CD4-positive, alpha-beta T cell treated with Interleukin-12 subunit alpha and Interleukin-12 subunit beta, for 1 hour (primary cell): Measurements from ENCODE around the gene GULP1.
A peak's percentile ranks its signal among the peaks of the same experiment; 100 is the strongest.

ENCODE experiments used
- DNase-seq: peaks from one replicate; pipeline ENCODE4 v3.0.0-alpha.2; 2020

Gene GULP1

GRCh38 chr2:188326669-188327301 lies 35.1 kb downstream of the GULP1 start:
- no peak for DNase-seq

GRCh38 chr2:188327518-188328213 lies 36.0 kb downstream of the GULP1 start:
- no peak for DNase-seq

- no peak for DNase-seq
Measured at GRCh38 chr2:188328419-188328818, 36.7 kb downstream of the GULP1 start.

- no peak for DNase-seq
Measured at GRCh38 chr2:188330316-188331053, 38.8 kb downstream of the GULP1 start.

GRCh38 chr2:188332619-188333018 lies 40.9 kb downstream of the GULP1 start:
- DNase-seq: no peak

- DNase-seq: no peak
Measured at GRCh38 chr2:188333751-188334524, 42.3 kb downstream of the GULP1 start.

DNA sequence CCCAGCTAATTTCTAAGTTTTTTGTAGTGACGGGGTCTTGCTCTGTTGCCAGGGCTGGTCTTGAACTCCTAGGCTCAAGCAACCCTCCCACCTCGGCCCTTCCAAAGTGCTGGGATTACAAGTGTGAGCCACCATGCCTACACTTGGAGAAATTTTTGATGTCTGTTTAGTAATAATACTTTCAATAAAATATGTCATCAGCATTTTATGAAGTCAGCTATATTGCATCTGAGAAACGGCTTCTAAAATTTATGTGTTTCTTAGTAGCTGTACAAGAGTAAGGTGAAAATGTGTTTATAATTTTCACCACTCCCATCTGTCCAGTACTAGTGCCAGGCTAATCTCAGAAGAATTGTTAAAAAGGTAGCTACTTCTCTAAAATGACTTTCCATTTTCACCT lies 46.8 kb downstream of the GULP1 start:
- DNase-seq: no peak

DNA sequence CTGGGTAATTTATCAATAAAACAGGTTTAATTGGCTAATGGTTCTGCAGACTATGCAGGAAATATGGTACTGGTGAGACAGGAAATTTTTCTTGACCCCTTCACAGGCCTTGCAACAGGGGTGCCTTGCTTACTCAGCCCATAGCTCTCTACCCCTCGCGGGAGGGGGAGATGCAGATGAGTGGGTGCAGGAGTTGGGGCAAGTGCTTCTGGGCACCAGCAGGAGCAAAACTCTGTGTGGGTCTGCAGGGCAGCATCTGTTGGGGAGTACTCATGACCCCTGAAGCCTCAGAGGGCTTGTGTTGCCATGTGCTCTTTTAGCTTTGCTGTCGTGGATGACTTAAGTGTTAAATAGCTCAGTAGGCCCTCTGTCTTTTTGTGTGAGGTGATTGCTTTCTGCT lies 48.6 kb downstream of the GULP1 start:
- DNase-seq: no peak

- no peak for DNase-seq
Measured at GRCh38 chr2:188345020-188345419, 53.3 kb downstream of the GULP1 start.

DNA sequence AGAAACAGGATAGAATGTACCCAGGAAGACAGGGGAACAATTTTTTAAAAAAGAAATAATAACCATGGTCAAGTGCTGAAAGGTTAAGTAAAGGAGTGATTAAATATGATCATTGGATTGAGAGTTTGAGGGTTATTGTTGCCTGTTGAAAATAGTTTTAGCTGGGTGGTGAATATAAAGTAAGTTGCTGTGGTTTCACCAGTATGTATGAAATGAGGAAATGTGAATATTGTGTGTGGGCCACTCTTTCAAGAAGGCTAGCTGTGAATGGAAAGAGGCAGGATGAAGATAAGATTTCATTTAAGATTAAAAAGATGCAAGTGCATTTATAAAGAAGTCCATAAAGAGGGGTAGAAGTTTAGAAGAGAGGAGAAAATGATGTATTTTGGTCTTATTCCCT lies 53.8 kb downstream of the GULP1 start:
- no peak for DNase-seq

DNA sequence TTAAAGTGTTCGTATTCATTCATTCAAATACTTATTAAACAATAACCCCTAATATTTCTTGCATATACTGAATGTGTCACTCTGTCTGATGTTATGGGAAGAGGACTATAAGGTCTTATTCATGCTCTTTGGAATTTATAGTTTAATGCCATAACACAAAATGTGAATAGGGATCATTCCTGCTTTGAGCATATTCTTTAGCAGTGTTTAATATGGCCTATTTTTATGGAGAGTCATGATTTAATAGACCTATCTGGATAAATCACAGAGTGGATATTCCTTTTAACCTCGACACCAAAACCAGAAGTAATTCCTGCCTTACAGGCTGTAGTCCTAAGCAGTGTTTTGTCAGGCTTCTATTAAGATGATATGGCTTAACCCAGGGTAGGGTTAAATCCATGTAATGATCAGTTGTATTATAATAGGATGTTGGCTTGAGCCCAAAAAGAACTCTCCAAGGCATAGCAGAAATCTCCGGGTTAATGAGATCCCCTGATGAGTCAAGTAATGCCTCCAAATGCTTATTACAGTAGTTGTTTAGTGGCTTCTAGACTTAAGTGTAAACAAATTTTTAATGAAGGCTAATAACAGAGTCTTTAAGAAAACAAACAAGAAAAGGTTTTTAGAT lies 54.3 kb downstream of the GULP1 start:
- no peak for DNase-seq

DNA sequence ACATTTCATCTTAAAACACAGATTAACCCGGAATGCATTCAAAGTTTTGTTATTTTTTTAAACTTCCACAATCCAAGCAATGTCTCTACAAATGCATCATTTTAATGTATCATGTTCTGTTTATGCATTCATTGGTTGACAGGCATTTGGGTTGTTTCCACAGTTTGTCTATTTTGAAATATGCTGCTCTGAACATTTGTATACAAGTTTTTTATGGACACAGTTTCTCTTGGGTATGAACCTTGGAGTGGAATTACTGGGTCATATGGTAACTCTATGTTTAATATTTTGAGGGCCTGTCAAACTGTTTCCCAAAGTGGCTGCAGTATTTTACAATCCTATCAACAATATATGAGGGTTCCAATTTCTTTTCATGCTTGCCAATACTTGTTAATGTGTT lies 57.3 kb downstream of the GULP1 start:
- no peak for DNase-seq

- DNase-seq: no peak
Measured at GRCh38 chr2:188353282-188353681, 61.6 kb downstream of the GULP1 start.

DNA sequence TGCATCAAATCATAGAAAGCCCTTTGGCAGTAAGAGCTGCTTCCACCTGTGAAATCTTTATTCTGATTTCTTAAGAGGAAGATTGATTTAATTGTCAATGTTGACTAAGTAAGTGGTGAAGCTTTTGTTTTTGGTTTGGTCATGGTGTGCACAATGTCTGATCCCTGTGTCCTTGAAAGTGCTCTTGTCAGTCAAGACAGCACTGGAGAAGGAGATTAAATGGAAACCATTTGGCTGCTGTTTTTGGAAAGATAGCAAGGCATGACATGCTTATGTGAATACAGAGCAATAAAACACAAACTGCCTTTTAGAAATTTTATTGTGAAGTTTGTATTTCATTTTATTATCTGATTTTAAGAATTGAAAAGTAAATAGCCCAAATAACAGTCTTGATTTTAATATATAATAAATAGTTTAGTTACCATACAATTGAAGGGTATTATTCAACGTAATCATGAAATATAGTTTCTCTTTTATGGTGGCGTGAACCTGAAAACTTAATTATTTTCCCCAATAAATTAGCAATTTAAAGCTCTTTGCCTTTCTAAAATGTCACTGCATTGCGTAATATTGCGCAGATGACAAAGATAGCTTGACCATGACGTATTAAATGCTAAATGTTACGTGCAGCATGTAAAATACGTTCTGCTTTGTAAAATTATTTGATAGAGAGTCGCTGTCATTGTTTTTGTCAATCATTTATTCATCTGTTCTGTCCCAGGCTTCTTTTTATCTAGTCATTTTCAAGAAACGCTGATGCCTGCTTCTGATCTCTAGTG lies 69.0 kb downstream of the GULP1 start:
- no peak for DNase-seq

- DNase-seq: no peak
Measured at GRCh38 chr2:188364033-188364630, 72.5 kb downstream of the GULP1 start.

DNA sequence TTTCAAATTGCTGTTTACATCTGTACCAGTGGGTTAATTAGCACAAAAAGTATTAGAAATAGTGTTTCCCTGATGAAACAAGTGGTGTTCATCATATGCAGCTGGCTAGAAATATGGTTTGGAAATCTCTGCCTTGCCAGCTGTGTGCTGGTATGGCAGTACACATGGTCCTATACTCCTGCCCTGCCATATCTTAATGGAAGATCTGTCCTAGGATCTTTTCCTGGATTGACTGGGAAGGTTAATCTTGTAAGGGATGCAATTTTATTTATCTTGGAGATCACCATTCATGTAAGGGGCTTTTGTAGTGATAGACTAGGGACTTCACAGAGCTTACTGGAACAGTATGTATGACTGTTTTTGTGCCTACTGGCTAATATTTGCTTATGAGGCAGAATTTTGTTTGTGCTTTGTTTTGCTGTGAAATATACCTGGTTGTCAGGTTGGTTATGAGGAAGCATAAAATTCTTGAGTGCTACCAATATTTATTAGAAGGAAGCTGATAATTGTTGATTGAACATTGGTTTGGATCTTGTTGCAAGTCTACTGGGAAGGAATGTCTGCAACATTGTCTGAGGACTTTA lies 73.5 kb downstream of the GULP1 start:
- no peak for DNase-seq

- no peak for DNase-seq
Measured at GRCh38 chr2:188367164-188367563, 75.5 kb downstream of the GULP1 start.

GRCh38 chr2:188369365-188369764 lies 77.7 kb downstream of the GULP1 start:
- DNase-seq: peak; percentile 2

GRCh38 chr2:188378371-188378950 lies 86.8 kb downstream of the GULP1 start:
- DNase-seq: no peak

DNA sequence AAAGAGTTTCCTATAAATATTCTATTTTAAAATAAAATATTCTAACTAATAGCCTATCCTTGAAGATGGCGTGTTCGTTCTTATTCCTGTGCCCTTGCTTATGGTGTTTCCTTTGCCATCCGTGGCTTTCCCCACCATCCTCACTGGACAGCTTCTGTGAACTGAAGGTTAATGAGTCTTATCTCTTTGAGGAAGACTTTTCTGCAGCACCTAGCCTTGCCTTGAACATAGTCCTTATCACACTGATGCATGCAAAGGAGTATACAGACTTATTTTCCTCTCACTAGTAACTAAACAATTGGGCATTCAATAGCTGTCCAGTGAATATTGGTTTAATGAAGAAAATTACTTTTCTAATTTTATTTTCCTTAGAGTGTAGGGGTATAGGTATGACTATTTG lies 88.1 kb downstream of the GULP1 start:
- DNase-seq: no peak

GRCh38 chr2:188380280-188380679 lies 88.6 kb downstream of the GULP1 start:
- DNase-seq: no peak
